HG02798 (cell line): Measurements from ENCODE around the gene OR7C1.
A peak's percentile ranks its signal among the peaks of the same experiment; 100 is the strongest.
"Not testable (repeated sequence)": the region's sequence is repeated elsewhere in the genome, so short reads cannot be mapped to it uniquely, and the experiment has no call there.

Experiments used
- ATAC-seq: cut with Tn5 transposase; IDR thresholded peaks from one replicate; pipeline ENCODE4 v1.9.1; 2021; ENCODE audit warnings: mild to moderate bottlenecking; ENCODE audit not compliant: unreplicated experiment, poor library complexity

The OR7C1 gene

GRCh38 chr19:14785102-14785793, 49.7 kb downstream of the OR7C1 start:
- ATAC-seq, result peak; percentile 10

- peak; percentile 39 for ATAC-seq
Observed at GRCh38 chr19:14784730-14785101, 50.3 kb downstream of the OR7C1 start.

- not testable (repeated sequence) for ATAC-seq
Observed at GRCh38 chr19:14783410-14783998, 51.5 kb downstream of the OR7C1 start.

- no peak for ATAC-seq
Observed at GRCh38 chr19:14782626-14783409, 52.2 kb downstream of the OR7C1 start.

GRCh38 chr19:14781713-14782536, 53.1 kb downstream of the OR7C1 start:
- ATAC-seq, result not testable (repeated sequence)

GRCh38 chr19:14780622-14781225, 54.3 kb downstream of the OR7C1 start:
- ATAC-seq, result not testable (repeated sequence)

GRCh38 chr19:14779151-14779550, 55.8 kb downstream of the OR7C1 start:
- no peak for ATAC-seq

GRCh38 chr19:14778110-14778845, 56.7 kb downstream of the OR7C1 start, which contains the start of gene ADGRE2:
Gene ADGRE2, minus strand, starts transcription at chr19:14778560. Its CDS starts 1,804 bp downstream, at chr19:14776756.
- not testable (repeated sequence) for ATAC-seq

GRCh38 chr19:14777645-14778044, 57.3 kb downstream of the OR7C1 start:
- not testable (repeated sequence) for ATAC-seq

- ATAC-seq, result no peak
Observed at GRCh38 chr19:14775869-14776586, 59.0 kb downstream of the OR7C1 start.

GRCh38 chr19:14775326-14775725, 59.7 kb downstream of the OR7C1 start:
- ATAC-seq, result not testable (repeated sequence)

- no peak for ATAC-seq
Observed at GRCh38 chr19:14774373-14774772, 60.6 kb downstream of the OR7C1 start.

GRCh38 chr19:14773722-14774121, 61.3 kb downstream of the OR7C1 start:
- ATAC-seq, result not testable (repeated sequence)

GRCh38 chr19:14772995-14773394, 62.0 kb downstream of the OR7C1 start:
- no peak for ATAC-seq

GRCh38 chr19:14772467-14772866, 62.5 kb downstream of the OR7C1 start:
- ATAC-seq, result no peak

GRCh38 chr19:14770944-14771839, 63.8 kb downstream of the OR7C1 start:
- no peak for ATAC-seq

GRCh38 chr19:14770136-14770535, 64.8 kb downstream of the OR7C1 start:
- ATAC-seq, result no peak

GRCh38 chr19:14769201-14769600, 65.8 kb downstream of the OR7C1 start:
- no peak for ATAC-seq
